GM19239 (cell line): ENCODE data around the gene TUBB4B.

Experiments
- DNase-seq: peaks from one replicate; pipeline ENCODE4 v3.0.0; 2011; ENCODE audit warnings: low spot score; ENCODE audit not compliant: insufficient read length
- FAIRE-seq: peaks from 2 replicates; lab custom pipeline; 2011; peaks lifted over from hg19 to GRCh38; lab: Jason Lieb, UNC

The TUBB4B gene

DNA sequence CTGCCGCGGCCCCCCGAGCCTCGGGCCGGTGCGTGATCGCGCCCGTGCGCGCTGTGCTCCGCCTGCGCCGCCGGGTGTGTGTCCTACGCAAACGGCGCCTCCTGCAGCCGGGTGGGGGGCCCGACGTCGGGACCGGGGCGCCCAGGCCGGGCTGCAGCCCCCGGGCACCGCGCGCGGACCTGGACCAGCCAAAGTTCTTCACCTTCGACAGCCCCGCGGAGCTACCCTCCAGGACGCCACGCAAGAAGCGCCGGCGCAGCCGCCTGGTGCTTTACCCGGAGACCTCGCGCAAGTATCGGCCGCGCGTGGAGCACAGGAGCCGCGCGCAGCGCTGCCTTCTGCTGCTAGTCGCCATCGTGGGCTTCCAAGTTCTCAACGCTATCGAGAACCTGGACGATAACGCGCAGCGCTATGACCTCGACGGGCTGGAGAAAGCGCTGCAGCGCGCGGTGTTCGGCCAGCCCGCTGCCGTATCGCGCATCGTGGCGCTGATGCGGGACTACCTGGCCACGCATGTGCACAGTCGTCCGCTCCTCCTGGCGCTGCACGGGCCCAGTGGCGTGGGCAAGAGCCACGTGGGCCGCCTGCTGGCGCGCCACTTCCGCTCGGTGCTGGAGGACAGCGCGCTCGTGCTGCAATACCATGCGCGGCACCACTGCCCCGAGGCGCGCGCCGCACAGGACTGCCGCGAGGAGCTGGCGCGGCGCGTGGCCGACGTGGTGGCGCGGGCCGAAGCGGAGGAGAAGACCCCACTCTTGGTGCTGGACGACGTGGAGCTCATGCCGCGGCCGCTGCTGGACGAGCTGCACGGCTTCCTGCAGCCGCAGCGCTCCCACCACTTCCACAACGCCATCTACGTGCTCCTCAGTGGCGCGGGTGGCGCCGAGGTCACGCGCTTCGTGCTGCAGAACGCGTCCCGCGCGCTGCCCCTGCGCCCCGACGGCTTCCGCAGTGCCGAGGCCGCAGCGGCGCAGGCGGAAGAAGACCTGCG, 37.9 kb downstream of the TUBB4B start:
- FAIRE-seq (no peak), DNase-seq (no peak)

GRCh38 chr9:137279741-137280473, 38.8 kb downstream of the TUBB4B start:
- no peak for DNase-seq
- FAIRE-seq = no peak

- DNase-seq (no peak), FAIRE-seq (no peak)
Observed at GRCh38 chr9:137280474-137281344, 39.6 kb downstream of the TUBB4B start.

DNA sequence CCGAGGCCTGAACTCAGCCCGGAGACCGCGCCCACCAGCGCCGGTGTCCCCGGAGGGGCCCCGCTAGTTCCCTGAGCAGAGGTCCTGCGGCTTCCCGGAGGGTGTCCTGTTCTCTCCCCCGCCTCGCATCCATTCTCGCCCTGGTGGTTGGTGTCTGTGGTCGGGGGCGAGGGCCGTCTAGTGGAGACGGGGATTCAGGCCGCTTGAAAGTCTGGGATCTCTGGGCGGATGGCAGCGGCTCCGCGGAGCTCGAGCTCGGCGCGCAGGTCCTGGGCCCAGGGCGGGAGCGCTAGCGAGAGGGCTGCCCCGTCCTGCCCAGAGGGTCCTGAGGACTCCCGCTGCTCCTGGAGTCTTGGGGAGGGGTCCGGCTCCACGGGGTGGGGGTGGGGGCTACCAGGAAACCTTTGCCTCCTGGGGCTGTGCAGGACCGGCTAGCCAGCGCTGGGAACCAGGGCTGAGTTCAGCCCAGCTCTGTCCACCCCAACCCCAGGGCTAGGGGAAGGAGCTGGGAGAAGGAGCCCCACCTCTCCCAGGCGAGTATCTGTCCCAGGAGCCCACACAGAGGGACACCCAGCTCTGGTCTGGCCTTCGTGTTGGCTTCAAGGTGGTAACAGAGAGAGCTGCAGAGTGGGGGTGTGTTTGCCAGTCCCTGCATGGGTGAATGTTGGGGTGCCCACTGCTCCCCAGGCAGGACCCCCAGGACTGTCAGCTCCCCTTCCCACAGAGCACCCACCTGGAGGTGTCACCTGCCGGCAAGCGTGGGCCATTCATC, 40.4 kb downstream of the TUBB4B start:
- no peak for FAIRE-seq
- no peak for DNase-seq

DNA sequence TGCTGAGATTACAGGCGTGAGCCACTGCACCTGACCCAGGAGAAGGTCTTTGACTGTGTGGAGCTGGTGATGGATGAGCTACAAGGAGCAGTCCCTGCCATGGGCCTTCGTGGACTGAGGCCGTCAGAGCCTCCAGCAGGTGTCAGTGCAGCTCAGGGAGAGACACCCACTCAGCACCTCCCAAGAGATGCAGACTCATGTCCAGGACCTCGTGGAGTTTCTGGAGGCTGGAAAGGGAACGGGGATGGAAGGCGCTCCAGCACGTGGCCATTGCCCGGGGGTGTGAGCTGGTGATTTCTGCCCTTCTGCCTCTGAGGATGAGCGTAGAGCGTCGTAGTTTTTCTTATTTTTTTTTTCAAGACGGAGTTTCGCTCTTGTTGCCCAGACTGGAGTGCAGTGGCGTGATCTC, 45.9 kb downstream of the TUBB4B start:
- FAIRE-seq (no peak), DNase-seq (no peak)

DNA sequence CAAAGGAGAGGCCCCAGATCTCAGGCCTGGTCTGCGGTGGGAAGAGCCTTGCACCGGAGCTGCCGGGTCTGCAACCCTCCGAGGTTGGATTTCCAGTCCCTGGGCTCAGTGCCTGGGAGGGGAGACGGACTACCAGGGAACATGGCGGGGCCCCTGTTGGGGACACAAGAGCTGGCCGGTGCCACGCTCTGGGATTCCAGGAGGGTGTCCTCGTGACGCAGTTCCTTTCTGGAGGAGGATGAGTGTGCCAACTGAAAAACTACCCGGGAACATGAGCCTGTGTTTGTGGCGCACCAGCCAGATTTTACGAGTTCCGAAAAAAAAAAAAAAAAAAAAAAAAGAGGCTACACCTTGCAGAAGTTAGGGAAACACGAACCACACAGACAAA, 52.0 kb downstream of the TUBB4B start:
- DNase-seq (no peak), FAIRE-seq (no peak)
